Measurements from ENCODE around the gene PROSER1.

The PROSER1 gene

GRCh38 chr13:38965281-38965680 lies 72.6 kb downstream of the PROSER1 start:
- no peak for DNase-seq (ENCODE audit: low read depth)
- no peak for TF ChIP-seq CTCF (IDR thresholded peaks at IDR 0.05; ENCODE audit: insufficient read depth, low read depth, low read length, missing control alignments)
- no peak overlapping the region for H3K4me3 ChIP-seq (ENCODE audit: low read length)

DNA sequence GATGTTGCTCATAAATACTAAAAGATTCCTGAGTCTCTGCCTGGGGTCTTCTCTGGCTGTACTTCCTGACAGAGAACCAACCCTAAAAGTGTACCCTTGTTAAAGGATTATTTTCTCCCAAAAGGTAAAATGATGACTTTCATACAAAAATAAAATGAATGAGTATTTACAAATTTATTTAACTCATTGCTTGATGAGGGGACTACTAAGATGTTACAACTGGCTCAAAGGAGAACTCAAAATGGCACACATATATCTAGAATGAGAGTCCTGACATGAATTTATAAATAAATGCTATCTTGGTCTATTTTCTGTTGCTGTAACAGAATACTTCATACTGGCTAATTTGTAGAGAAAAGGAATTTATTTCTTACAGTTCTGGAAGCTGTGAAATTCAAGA lies 77.7 kb downstream of the PROSER1 start:
- no peak overlapping the region for H3K4me3 ChIP-seq (ENCODE audit: low read length)
- TF ChIP-seq CTCF (IDR thresholded peaks at IDR 0.05; ENCODE audit: insufficient read depth, low read depth, low read length, missing control alignments), result no peak
- no peak for DNase-seq (ENCODE audit: low read depth)

Measured in epithelial cell of esophagus (primary cell).